EH (cell line): ENCODE measurements around the gene ICAM4.
"Not testable (repeated sequence)": the region's sequence is repeated elsewhere in the genome, so short reads cannot be mapped to it uniquely, and the experiment has no call there.

ENCODE experiments used
- DNase-seq: peaks from one replicate; pipeline ENCODE4 v3.0.0-alpha.2; 2015; ENCODE audit warnings: low read depth

ICAM4 gene

GRCh38 chr19:10269333-10270179 is 17.2 kb upstream of the ICAM4 start:
- DNase-seq: peak; percentile 76

- DNase-seq: peak; percentile 53
These were observed 16.6 kb upstream of the ICAM4 start for GRCh38 chr19:10270180-10270615.

- DNase-seq: peak; percentile 85
These were observed 15.9 kb upstream of the ICAM4 start, which contains the start of gene ICAM1 for GRCh38 chr19:10270616-10271394. TSS of gene ICAM1 (plus strand) at chr19:10271120. CDS start at chr19:10271160, 40 bp downstream.

- peak; percentile 48 for DNase-seq
These were observed 15.1 kb upstream of the ICAM4 start for GRCh38 chr19:10271543-10272086.

GRCh38 chr19:10274589-10274988 is 12.2 kb upstream of the ICAM4 start:
- no peak for DNase-seq

GRCh38 chr19:10277795-10278589 is 8.8 kb upstream of the ICAM4 start:
- DNase-seq: no peak

GRCh38 chr19:10278935-10279334 is 7.8 kb upstream of the ICAM4 start:
- DNase-seq: no peak

GRCh38 chr19:10279737-10280442 is 6.9 kb upstream of the ICAM4 start:
- DNase-seq: no peak

GRCh38 chr19:10282043-10282442 is 4.7 kb upstream of the ICAM4 start:
- DNase-seq: not testable (repeated sequence)

GRCh38 chr19:10283301-10284064 is 3.3 kb upstream of the ICAM4 start:
- no peak for DNase-seq

- no peak for DNase-seq
These were observed 2.4 kb upstream of the ICAM4 start for GRCh38 chr19:10284065-10284959.

GRCh38 chr19:10284960-10285278 is 1.8 kb upstream of the ICAM4 start:
- DNase-seq: no peak

GRCh38 chr19:10285393-10285792 is 1.4 kb upstream of the ICAM4 start:
- no peak for DNase-seq

- DNase-seq: peak; percentile 79
These were observed 2.0 kb downstream of the ICAM4 start for GRCh38 chr19:10288662-10289166.

GRCh38 chr19:10289167-10289835 is 2.5 kb downstream of the ICAM4 start:
- peak; percentile 79 for DNase-seq

GRCh38 chr19:10289836-10290356 is 3.1 kb downstream of the ICAM4 start, which contains the start of gene ICAM5:
TSS of gene ICAM5 (plus strand) at chr19:10289952. CDS start at chr19:10290044, 92 bp downstream.
- peak; percentile 65 for DNase-seq

- DNase-seq: peak; percentile 32
These were observed 3.7 kb downstream of the ICAM4 start for GRCh38 chr19:10290357-10290875.
